B cell (primary cell): ENCODE measurements around the gene ATF6B.

Source experiments
- CTCF ChIP-seq: fragments of 200-600 bp; IDR thresholded peaks from one replicate; pipeline ENCODE4 v1.8.0; 2022; ENCODE audit warnings: antibody characterized with exemption, mild to moderate bottlenecking
- EZH2 ChIP-seq: IDR thresholded peaks from 2 replicates; pipeline ENCODE4 v1.6.1; 2012; ENCODE audit warnings: borderline replicate concordance, low read depth, mild to moderate bottlenecking, moderate library complexity, low read length; ENCODE audit not compliant: insufficient read depth, poor library complexity, severe bottlenecking

- TF ChIP-seq CTCF (no peak), EZH2 (no peak)
Observed at GRCh38 chr6:32149092-32149755, 21.2 kb upstream of the ATF6B start.
